Brain microvascular endothelial cell (primary cell): Measurements from ENCODE around the gene THSD7B.

ENCODE experiments used
- DNase-seq: peaks from one replicate; pipeline ENCODE4 v3.0.0-alpha.2; 2020
- H3K27ac ChIP-seq: fragments of 250-450 bp; sonication (Bioruptor Pico); 2 replicates; pipeline ENCODE4 v1.5.1; 2020; ENCODE audit warnings: mild to moderate bottlenecking, moderate library complexity
- H3K27me3 ChIP-seq: fragments of 250-450 bp; sonication (Bioruptor Pico); replicated peaks from 2 replicates; pipeline ENCODE4 v1.5.1; 2020; ENCODE audit warnings: mild to moderate bottlenecking
- H3K36me3 ChIP-seq: fragments of 250-450 bp; sonication (Bioruptor Pico); replicated peaks from 2 replicates; pipeline ENCODE4 v1.5.1; 2020; ENCODE audit warnings: mild to moderate bottlenecking
- H3K4me3 ChIP-seq: 2 replicates; pipeline ENCODE4 v1.5.1; 2011; ENCODE audit warnings: low read depth, mild to moderate bottlenecking, control low read depth, low read length, moderate library complexity
- in situ Hi-C: cut with HindIII; loops from 2 replicates; pipeline ENCODE4 v1.10.0; 2017; ENCODE audit warnings: low sequenced_read_pairs, low pct_ligation_motif_present
- TF ChIP-seq, protein P1 (sequence below): IDR thresholded peaks from 2 replicates; pipeline ENCODE4 v1.5.1; 2011; ENCODE audit warnings: low read depth, mild to moderate bottlenecking, moderate library complexity, low read length, control low read depth, inconsistent platforms; ENCODE audit errors: missing control alignments

THSD7B gene

DNA sequence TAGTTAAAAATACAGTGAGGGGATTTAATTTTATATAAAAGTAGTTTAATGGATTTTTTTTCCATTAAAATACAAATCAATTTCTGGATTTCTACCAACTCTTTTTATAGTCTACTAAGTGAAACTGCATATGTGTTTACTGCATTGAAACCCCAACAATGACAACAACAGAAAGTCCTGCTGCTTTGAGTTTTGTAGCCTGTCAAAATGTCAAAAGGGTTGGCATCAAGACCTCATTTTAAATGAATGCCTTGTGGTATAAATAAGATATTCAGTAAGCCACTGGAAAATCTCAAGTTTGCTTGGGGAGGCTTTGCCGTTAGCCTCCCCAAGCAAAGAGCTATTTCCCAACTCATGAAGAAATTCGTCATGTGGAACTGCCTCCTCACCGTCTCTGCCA is 758.6 kb downstream of the THSD7B start:
- H3K27ac ChIP-seq = no peak overlapping the region
- TF ChIP-seq, protein P1, sequence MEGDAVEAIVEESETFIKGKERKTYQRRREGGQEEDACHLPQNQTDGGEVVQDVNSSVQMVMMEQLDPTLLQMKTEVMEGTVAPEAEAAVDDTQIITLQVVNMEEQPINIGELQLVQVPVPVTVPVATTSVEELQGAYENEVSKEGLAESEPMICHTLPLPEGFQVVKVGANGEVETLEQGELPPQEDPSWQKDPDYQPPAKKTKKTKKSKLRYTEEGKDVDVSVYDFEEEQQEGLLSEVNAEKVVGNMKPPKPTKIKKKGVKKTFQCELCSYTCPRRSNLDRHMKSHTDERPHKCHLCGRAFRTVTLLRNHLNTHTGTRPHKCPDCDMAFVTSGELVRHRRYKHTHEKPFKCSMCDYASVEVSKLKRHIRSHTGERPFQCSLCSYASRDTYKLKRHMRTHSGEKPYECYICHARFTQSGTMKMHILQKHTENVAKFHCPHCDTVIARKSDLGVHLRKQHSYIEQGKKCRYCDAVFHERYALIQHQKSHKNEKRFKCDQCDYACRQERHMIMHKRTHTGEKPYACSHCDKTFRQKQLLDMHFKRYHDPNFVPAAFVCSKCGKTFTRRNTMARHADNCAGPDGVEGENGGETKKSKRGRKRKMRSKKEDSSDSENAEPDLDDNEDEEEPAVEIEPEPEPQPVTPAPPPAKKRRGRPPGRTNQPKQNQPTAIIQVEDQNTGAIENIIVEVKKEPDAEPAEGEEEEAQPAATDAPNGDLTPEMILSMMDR = no peak
- no peak for DNase-seq
- H3K4me3 ChIP-seq = no peak overlapping the region
- in situ Hi-C loops = no loop called here
- H3K27me3 ChIP-seq = no peaks in the 10 kb centered on the region
- no peaks in the 10 kb centered on the region for H3K36me3 ChIP-seq

DNA sequence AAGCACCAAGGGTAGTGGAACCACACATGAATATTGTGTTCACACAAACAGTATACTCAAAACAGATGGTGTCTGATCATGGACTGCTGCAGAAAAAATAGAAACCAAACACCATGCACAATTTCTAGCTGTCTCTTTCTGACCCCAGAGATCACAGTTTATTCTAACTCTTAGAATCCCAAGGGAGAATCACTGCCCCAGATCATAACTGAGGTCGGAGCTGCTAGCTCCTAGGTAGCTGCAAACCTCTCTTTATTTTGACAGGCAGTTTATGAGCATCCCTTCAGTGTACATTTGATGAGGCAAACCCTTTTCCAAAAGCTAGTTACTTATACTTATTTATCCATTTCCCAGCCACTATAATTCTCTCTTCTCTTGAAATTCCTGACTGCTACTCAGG is 759.8 kb downstream of the THSD7B start:
- Histone ChIP-seq H3K36me3 (no peaks in the 10 kb centered on the region), H3K27ac (no peak overlapping the region), H3K27me3 (no peaks in the 10 kb centered on the region), H3K4me3 (no peak overlapping the region)
- DNase-seq = no peak
- in situ Hi-C loops = no loop called here
- TF ChIP-seq, protein P1 = no peak

DNA sequence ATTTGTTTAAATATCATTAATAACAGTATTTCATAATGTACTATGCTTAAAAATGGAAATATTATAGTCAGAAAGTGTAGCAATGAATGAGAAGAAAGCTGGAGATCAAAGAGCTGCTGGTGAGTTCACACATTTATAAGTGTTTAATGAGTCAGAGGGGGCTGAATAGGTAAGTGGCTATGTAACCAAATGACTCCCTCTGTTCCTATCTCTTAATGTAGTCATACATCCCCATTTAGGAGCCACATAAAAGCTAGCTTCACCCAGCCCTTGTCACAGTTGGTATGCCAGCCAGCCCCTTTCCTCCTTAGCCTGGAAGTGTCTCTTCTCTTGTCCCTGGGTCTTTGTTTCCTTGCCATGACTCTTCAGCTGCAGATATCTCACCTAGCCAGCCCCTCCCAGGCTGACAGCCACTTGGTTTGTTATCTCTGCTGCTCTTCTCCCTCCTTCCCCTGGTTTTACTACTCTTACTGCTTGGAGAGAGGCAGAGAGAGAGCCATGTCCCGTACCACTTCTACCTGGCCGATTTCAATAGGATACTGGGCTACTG is 760.4 kb downstream of the THSD7B start:
- TF ChIP-seq, protein P1 = no peak
- no peak overlapping the region for H3K27ac ChIP-seq
- no peak overlapping the region for H3K4me3 ChIP-seq
- no peaks in the 10 kb centered on the region for H3K36me3 ChIP-seq
- DNase-seq = no peak
- in situ Hi-C loops = no loop called here
- H3K27me3 ChIP-seq = no peaks in the 10 kb centered on the region

DNA sequence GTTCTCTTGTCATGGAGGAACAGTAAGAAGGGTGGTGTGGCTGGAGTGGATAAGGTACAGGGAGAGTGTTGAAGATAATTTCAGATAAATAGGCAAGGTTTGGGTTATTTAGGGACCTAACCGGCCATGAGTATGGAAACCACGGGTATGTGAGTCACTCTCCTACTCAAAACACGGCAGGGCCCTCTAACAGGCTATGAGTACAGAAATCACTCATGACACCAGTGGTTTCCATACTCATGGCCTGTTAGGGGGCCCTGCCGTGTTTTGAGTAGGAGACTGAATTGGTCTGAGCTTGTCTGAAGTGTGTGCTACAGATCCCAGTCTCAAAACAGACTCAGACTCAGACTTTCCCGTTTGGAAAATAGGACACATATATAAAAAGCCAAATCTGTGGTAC is 770.6 kb downstream of the THSD7B start:
- no peaks in the 10 kb centered on the region for H3K36me3 ChIP-seq
- in situ Hi-C loops = no loop called here
- no peak overlapping the region for H3K4me3 ChIP-seq

DNA sequence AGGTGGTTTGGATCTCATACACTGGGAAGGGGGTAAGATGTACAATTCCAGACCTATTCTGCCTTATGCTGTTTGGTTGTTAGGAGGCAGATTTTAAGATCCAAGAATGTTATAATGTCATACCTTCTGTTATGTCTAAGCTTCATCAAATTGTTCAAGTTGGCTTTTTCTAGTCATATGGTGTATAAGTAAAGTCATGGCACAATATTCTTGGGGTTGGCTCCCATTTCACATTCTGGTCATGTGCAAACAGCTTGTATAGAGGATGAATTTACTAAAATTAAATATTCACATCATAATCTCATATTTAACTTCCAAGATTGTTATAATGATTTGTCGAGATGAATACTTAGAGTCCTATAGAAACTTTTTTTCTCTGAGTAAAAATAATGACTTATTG is 774.0 kb downstream of the THSD7B start:
- H3K27me3 ChIP-seq = no peaks in the 10 kb centered on the region
- TF ChIP-seq, protein P1 = no peak
- H3K4me3 ChIP-seq = no peak overlapping the region
- no peaks in the 10 kb centered on the region for H3K36me3 ChIP-seq
- in situ Hi-C loops = no loop called here
- H3K27ac ChIP-seq = no peak overlapping the region
- DNase-seq = no peak

More for the DNA sequence above, 770.6 kb downstream of the THSD7B start:
- Histone ChIP-seq H3K27me3 (no peaks in the 10 kb centered on the region), H3K27ac (no peak overlapping the region)
- TF ChIP-seq, protein P1 = no peak
- peak; percentile 6 for DNase-seq

DNA sequence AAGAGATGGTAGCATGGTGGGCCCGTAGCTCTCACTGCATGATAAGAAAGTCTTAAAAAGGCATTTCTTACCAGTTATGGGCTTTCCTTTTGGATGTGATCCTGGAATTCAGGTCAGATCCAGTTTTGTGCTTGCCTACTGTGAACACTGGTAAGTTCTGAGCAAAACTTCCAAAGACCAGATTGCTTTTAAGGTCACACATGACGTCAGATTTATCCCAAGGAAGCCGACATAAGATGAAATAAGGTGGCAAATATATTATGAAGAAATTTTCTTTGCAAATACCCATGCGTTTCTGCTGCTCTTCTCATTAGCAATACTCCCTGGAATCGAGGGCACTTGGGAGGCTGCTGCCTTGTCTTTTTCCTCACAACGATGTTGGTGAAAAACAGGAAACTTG is 782.5 kb downstream of the THSD7B start:
- Histone ChIP-seq H3K36me3 (no peaks in the 10 kb centered on the region), H3K27ac (no peak overlapping the region), H3K4me3 (no peak overlapping the region), H3K27me3 (no peaks in the 10 kb centered on the region)
- TF ChIP-seq, protein P1 = no peak
- in situ Hi-C loops = no loop called here
- DNase-seq = no peak
